ENCODE data around the gene KRTAP10-12. TPM values are rescaled to one million over a fixed set of nuclear protein-coding genes. Genes with fewer than 3 reads are reported as not detected.
A peak's percentile ranks its signal among the peaks of the same experiment; 100 is the strongest.

KRTAP10-12 gene
- total and polyA plus RNA-seq, 2 of the 13 experiments (the other 11 are each of a cell fraction or from before 2014, with no cell fraction given) = not detected

GRCh38 chr21:44710294-44710665 is 13.3 kb downstream of the KRTAP10-12 start:
- DNase-seq (ENCODE audit: low spot score) (no peak), FAIRE-seq (no peak), ATAC-seq (no peak)
- Histone ChIP-seq H3K27ac (ENCODE audit: extremely low read length, insufficient read depth, low read length) (no peak overlapping the region), H3K27me3 (ENCODE audit: control insufficient read depth in 1 of 2, insufficient read depth in 2 of 2, low read length in 2 of 2) (peaks cover 16 to 62% of the 10 kb centered on the region in 2 experiments), H3K36me3 (replicated peaks in 1 of 2; ENCODE audit: control insufficient read depth in 1 of 2, insufficient read depth in 2 of 2, low read length in 2 of 2) (no peaks in the 10 kb centered on the region), H3K79me2 (ENCODE audit: insufficient read depth, low read length) (no peaks in the 10 kb centered on the region), H3K9ac (ENCODE audit: insufficient read depth, low read depth, low read length) (no peak overlapping the region), H3K4me1 (ENCODE audit: insufficient read depth, low read length) (peaks cover 11% of the 10 kb centered on the region; the same call in 1 of the 2 replicates), H4K20me1 (ENCODE audit: insufficient read depth, low read length) (no peaks in the 10 kb centered on the region), H3K4me3 (replicated peaks in 1 of 3; ENCODE audit: insufficient read depth in 1 of 3, low read depth in 2 of 3, low read length in 3 of 3) (no peak overlapping the region), H3K9me3 (ENCODE audit: low read length) (no peaks in the 10 kb centered on the region), H3K4me2 (ENCODE audit: low read depth, low read length) (no peak overlapping the region), H2AFZ (ENCODE audit: low read length) (no peak overlapping the region)
- no TSS peak for BruUV-seq (replicated peaks)
- intact Hi-C loops (cut with micrococcal nuclease; ENCODE audit: unreplicated experiment) (no loop called here), in situ Hi-C loops (cut with HindIII; ENCODE audit: extremely low pct_ligation_motif_present, low pct_unique_long_range_greater_than_20kb) (no loop called here)
- no peak for TF ChIP-seq ZNF234 (CRISPR knock-in tag; conservative IDR thresholded peaks at IDR 0.05)
- ChIA-PET CTCF (ENCODE audit: low intra/inter-chr PET ratio, low total read pairs) (no interaction called here), POLR2A (no interaction called here)
- 53% methylated on average over 9 of the region's 17 CpGs for WGBS (ENCODE audit: low lambda C conversion rate)

GRCh38 chr21:44710756-44711326 is 13.9 kb downstream of the KRTAP10-12 start:
- H3K27ac ChIP-seq (ENCODE audit: extremely low read length, insufficient read depth, low read length) = no peak overlapping the region
- H2AFZ ChIP-seq (ENCODE audit: low read length) = no peak overlapping the region
- BruUV-seq (replicated peaks) = no TSS peak
- ATAC-seq = peak; percentile 14
- H3K4me2 ChIP-seq (ENCODE audit: low read depth, low read length) = 0 out of 2 replicates have a peak overlapping the region, but pooled peaks have one; percentile 21
- CTCF ChIA-PET (ENCODE audit: low intra/inter-chr PET ratio, low total read pairs) = no interaction called here
- POLR2A ChIA-PET = no interaction called here
- no peak overlapping the region for H3K9ac ChIP-seq (ENCODE audit: insufficient read depth, low read depth, low read length)
- H3K36me3 ChIP-seq (replicated peaks in 1 of 2; ENCODE audit: control insufficient read depth in 1 of 2, insufficient read depth in 2 of 2, low read length in 2 of 2) = no peaks in the 10 kb centered on the region
- no peak for FAIRE-seq
- no peaks in the 10 kb centered on the region for H3K79me2 ChIP-seq (ENCODE audit: insufficient read depth, low read length)
- DNase-seq (ENCODE audit: low spot score) = no peak
- in situ Hi-C loops (cut with HindIII; ENCODE audit: extremely low pct_ligation_motif_present, low pct_unique_long_range_greater_than_20kb) = no loop called here
- H4K20me1 ChIP-seq (ENCODE audit: insufficient read depth, low read length) = no peaks in the 10 kb centered on the region
- intact Hi-C loops (cut with micrococcal nuclease; ENCODE audit: unreplicated experiment) = no loop called here
- WGBS (ENCODE audit: low lambda C conversion rate) = 32% methylated on average over 15 of the region's 20 CpGs
- peaks cover 16 to 62% of the 10 kb centered on the region in 2 experiments for H3K27me3 ChIP-seq (ENCODE audit: control insufficient read depth in 1 of 2, insufficient read depth in 2 of 2, low read length in 2 of 2)
- H3K9me3 ChIP-seq (ENCODE audit: low read length) = no peaks in the 10 kb centered on the region
- H3K4me1 ChIP-seq (ENCODE audit: insufficient read depth, low read length) = peaks cover 16% of the 10 kb centered on the region; the same call in 1 of the 2 replicates
- no peak overlapping the region; a peak in 1 of 6 replicates for H3K4me3 ChIP-seq (replicated peaks in 1 of 3; ENCODE audit: insufficient read depth in 1 of 3, low read depth in 2 of 3, low read length in 3 of 3)
- TF ChIP-seq MAF1 (CRISPR knock-in tag; IDR thresholded peaks at IDR 0.05; ENCODE audit: borderline replicate concordance) (no peak), GFI1 (CRISPR knock-in tag; IDR thresholded peaks at IDR 0.05; ENCODE audit: borderline replicate concordance) (no peak), ZNF800 (CRISPR knock-in tag; IDR thresholded peaks at IDR 0.05) (0 out of 2 replicates have a peak, but pooled peaks have one; percentile 31), CREB3 (CRISPR knock-in tag; IDR thresholded peaks at IDR 0.05) (no peak)
- TF ChIP-seq, protein P1, sequence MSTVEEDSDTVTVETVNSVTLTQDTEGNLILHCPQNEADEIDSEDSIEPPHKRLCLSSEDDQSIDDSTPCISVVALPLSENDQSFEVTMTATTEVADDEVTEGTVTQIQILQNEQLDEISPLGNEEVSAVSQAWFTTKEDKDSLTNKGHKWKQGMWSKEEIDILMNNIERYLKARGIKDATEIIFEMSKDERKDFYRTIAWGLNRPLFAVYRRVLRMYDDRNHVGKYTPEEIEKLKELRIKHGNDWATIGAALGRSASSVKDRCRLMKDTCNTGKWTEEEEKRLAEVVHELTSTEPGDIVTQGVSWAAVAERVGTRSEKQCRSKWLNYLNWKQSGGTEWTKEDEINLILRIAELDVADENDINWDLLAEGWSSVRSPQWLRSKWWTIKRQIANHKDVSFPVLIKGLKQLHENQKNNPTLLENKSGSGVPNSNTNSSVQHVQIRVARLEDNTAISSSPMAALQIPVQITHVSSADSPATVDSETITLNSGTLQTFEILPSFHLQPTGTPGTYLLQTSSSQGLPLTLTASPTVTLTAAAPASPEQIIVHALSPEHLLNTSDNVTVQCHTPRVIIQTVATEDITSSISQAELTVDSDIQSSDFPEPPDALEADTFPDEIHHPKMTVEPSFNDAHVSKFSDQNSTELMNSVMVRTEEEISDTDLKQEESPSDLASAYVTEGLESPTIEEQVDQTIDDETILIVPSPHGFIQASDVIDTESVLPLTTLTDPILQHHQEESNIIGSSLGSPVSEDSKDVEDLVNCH (CRISPR knock-in tag; IDR thresholded peaks at IDR 0.05) = no peak
